K562 (cell line): ENCODE measurements around the gene COL15A1. TPM values are rescaled to one million over a fixed set of nuclear protein-coding genes. Genes with fewer than 3 reads are reported as not detected.

Experiments used
- BCOR ChIP-seq: fragments of 450-650 bp; IDR thresholded peaks from 2 replicates; pipeline ENCODE4 v1.6.1; 2016
- CHAMP1 ChIP-seq: fragments of 450-650 bp; IDR thresholded peaks from 2 replicates; pipeline ENCODE4 v1.6.1; 2016; ENCODE audit warnings: mild to moderate bottlenecking
- CREB1 ChIP-seq, 2 experiments: sonication (generic) in 1 of 2; formaldehyde crosslinking in 1 of 2; IDR thresholded peaks; 2 replicates each; pipeline versions ENCODE4 v1.6.1 to v1.8.0; 2012 to 2022; ENCODE audit warnings: inconsistent platforms in 1 of 2, mild to moderate bottlenecking in 1 of 2, missing genetic modification reagents in 1 of 2, moderate library complexity in 1 of 2
- EWSR1 ChIP-seq: fragments of 450-650 bp; IDR thresholded peaks from 2 replicates; pipeline ENCODE4 v1.6.1; 2018; ENCODE audit warnings: borderline replicate concordance, mild to moderate bottlenecking, low read depth, moderate library complexity; ENCODE audit not compliant: partially characterized antibody
- GTF2F1 ChIP-seq: IDR thresholded peaks from 2 replicates; pipeline ENCODE4 v1.6.1; 2011; ENCODE audit warnings: low read depth, low read length, improper control_type of control experiment
- HDGF ChIP-seq: fragments of 450-650 bp; IDR thresholded peaks from 2 replicates; pipeline ENCODE4 v1.6.1; 2016
- NR2C2 ChIP-seq, 2 experiments: fragments of 200-800 bp in 1 of 2; sonication (Bioruptor generic) in 1 of 2; sonication (generic) in 1 of 2; formaldehyde crosslinking in 1 of 2; IDR thresholded peaks; 2 replicates each; pipeline versions ENCODE4 v1.6.1 to v1.8.0; 2016 to 2022; ENCODE audit warnings: mild to moderate bottlenecking in 1 of 2, missing compliant biosample characterization in 1 of 2, missing genetic modification characterization in 1 of 2, missing genetic modification reagents in 1 of 2
- ZNF444 ChIP-seq: fragments of 250-450 bp; sonication (Bioruptor Pico); IDR thresholded peaks from 2 replicates; pipeline ENCODE4 v1.4.0; 2020; ENCODE audit warnings: mild to moderate bottlenecking, moderate library complexity
- ZNF740 ChIP-seq, 3 experiments: fragments of 200-800 bp in 1 of 3; sonication (Bioruptor generic) in 1 of 3; sonication (generic) in 1 of 3; formaldehyde crosslinking in 1 of 3; IDR thresholded peaks; 2 replicates each; pipeline versions ENCODE4 v1.6.1 to v1.8.0; 2016 to 2022; ENCODE audit warnings: mild to moderate bottlenecking in 2 of 3, missing compliant biosample characterization in 2 of 3, missing genetic modification characterization in 2 of 3, missing genetic modification reagents in 1 of 3
- polyA plus RNA-seq, 8 experiments: library from polyadenylated mRNA; depleted of rRNA in 4 of 8; stranded (reverse) in 5 of 8; unstranded in 3 of 8; fragments of >200 nt; fragmentation: Nextera tagmentation in 2 of 8; fragmentation: Illumina TruSeq in 1 of 8; extraction: Ambion mirVana in 2 of 8; extraction: Trizol in 1 of 8; gene quantifications; 2 replicates each; pipeline versions ENCODE4 v1.2.1 to v1.2.3, GENCODE V29; 2011 to 2014; ENCODE audit warnings: inconsistent platforms in 1 of 8, missing spikeins in 1 of 8
- total RNA-seq, 7 experiments: library from RNA; depleted of rRNA in 6 of 7; stranded (reverse); fragments of >200 nt in 6 of 7; fragmentation: Illumina TruSeq in 2 of 7; extraction: Trizol in 2 of 7; gene quantifications; 2 replicates each; pipeline versions ENCODE4 v1.2.1 to v1.2.3, GENCODE V29; 2011 to 2021; ENCODE audit warnings: low replicate concordance in 1 of 7
- TF ChIP-seq, protein P1 (sequence below): sonication (generic); formaldehyde crosslinking; IDR thresholded peaks from 2 replicates; pipeline ENCODE4 v1.8.0; 2023; ENCODE audit warnings: mild to moderate bottlenecking, missing genetic modification reagents
- TF ChIP-seq, protein P2 (sequence below): fragments of 450-650 bp; formaldehyde crosslinking; IDR thresholded peaks from 2 replicates; pipeline ENCODE4 v1.4.0; 2022; ENCODE audit warnings: missing genetic modification characterization
- TF ChIP-seq, protein P3 (sequence below): fragments of 200-800 bp; sonication (Bioruptor generic); IDR thresholded peaks from 2 replicates; pipeline ENCODE4 v1.6.1; 2016; ENCODE audit warnings: missing genetic modification characterization, missing compliant biosample characterization

COL15A1 gene
- total and polyA plus RNA-seq, 9 of the 15 experiments (the other 6 are each of a cell fraction or from before 2014, with no cell fraction given), result 0.46 to 5.1 (median 2.6) TPM

DNA sequence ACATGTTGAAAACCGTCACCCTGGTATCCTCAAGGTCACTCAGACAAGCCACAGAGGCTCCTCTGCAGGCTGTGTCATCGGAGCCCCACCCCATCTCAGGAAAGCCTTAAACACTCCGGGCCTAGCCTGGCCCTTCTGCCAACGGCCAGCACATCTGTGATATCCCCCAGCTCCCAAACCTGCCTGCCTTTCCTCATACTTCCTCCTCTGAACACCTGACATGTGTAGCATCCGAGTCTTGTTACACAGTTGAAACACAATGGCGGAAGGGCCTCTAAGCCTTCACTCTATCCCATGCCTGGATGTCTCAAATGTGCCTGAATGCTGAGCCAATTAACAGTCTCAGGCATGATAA is 128.3 kb downstream of the COL15A1 start (continued):
- TF ChIP-seq EWSR1 (no peak), ZNF740 (CRISPR knock-in tag; IDR thresholded peaks at IDR 0.05) (no peak), ZNF740 (tag; IDR thresholded peaks at IDR 0.05) (no peak), HDGF (no peak), CREB1 (IDR thresholded peaks at IDR 0.05) (no peak), CREB1 (CRISPR knock-in tag; IDR thresholded peaks at IDR 0.05) (no peak), ZNF444 (no peak), NR2C2 (CRISPR knock-in tag; IDR thresholded peaks at IDR 0.05) (no peak), NR2C2 (tag; IDR thresholded peaks at IDR 0.05) (no peak), BCOR (no peak), GTF2F1 (no peak), CHAMP1 (no peak)
- TF ChIP-seq, protein P1, sequence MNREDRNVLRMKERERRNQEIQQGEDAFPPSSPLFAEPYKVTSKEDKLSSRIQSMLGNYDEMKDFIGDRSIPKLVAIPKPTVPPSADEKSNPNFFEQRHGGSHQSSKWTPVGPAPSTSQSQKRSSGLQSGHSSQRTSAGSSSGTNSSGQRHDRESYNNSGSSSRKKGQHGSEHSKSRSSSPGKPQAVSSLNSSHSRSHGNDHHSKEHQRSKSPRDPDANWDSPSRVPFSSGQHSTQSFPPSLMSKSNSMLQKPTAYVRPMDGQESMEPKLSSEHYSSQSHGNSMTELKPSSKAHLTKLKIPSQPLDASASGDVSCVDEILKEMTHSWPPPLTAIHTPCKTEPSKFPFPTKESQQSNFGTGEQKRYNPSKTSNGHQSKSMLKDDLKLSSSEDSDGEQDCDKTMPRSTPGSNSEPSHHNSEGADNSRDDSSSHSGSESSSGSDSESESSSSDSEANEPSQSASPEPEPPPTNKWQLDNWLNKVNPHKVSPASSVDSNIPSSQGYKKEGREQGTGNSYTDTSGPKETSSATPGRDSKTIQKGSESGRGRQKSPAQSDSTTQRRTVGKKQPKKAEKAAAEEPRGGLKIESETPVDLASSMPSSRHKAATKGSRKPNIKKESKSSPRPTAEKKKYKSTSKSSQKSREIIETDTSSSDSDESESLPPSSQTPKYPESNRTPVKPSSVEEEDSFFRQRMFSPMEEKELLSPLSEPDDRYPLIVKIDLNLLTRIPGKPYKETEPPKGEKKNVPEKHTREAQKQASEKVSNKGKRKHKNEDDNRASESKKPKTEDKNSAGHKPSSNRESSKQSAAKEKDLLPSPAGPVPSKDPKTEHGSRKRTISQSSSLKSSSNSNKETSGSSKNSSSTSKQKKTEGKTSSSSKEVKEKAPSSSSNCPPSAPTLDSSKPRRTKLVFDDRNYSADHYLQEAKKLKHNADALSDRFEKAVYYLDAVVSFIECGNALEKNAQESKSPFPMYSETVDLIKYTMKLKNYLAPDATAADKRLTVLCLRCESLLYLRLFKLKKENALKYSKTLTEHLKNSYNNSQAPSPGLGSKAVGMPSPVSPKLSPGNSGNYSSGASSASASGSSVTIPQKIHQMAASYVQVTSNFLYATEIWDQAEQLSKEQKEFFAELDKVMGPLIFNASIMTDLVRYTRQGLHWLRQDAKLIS (CRISPR knock-in tag), result no peak
- TF ChIP-seq, protein P2, sequence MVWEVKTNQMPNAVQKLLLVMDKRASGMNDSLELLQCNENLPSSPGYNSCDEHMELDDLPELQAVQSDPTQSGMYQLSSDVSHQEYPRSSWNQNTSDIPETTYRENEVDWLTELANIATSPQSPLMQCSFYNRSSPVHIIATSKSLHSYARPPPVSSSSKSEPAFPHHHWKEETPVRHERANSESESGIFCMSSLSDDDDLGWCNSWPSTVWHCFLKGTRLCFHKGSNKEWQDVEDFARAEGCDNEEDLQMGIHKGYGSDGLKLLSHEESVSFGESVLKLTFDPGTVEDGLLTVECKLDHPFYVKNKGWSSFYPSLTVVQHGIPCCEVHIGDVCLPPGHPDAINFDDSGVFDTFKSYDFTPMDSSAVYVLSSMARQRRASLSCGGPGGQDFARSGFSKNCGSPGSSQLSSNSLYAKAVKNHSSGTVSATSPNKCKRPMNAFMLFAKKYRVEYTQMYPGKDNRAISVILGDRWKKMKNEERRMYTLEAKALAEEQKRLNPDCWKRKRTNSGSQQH (CRISPR knock-in tag), result no peak
- TF ChIP-seq, protein P3, sequence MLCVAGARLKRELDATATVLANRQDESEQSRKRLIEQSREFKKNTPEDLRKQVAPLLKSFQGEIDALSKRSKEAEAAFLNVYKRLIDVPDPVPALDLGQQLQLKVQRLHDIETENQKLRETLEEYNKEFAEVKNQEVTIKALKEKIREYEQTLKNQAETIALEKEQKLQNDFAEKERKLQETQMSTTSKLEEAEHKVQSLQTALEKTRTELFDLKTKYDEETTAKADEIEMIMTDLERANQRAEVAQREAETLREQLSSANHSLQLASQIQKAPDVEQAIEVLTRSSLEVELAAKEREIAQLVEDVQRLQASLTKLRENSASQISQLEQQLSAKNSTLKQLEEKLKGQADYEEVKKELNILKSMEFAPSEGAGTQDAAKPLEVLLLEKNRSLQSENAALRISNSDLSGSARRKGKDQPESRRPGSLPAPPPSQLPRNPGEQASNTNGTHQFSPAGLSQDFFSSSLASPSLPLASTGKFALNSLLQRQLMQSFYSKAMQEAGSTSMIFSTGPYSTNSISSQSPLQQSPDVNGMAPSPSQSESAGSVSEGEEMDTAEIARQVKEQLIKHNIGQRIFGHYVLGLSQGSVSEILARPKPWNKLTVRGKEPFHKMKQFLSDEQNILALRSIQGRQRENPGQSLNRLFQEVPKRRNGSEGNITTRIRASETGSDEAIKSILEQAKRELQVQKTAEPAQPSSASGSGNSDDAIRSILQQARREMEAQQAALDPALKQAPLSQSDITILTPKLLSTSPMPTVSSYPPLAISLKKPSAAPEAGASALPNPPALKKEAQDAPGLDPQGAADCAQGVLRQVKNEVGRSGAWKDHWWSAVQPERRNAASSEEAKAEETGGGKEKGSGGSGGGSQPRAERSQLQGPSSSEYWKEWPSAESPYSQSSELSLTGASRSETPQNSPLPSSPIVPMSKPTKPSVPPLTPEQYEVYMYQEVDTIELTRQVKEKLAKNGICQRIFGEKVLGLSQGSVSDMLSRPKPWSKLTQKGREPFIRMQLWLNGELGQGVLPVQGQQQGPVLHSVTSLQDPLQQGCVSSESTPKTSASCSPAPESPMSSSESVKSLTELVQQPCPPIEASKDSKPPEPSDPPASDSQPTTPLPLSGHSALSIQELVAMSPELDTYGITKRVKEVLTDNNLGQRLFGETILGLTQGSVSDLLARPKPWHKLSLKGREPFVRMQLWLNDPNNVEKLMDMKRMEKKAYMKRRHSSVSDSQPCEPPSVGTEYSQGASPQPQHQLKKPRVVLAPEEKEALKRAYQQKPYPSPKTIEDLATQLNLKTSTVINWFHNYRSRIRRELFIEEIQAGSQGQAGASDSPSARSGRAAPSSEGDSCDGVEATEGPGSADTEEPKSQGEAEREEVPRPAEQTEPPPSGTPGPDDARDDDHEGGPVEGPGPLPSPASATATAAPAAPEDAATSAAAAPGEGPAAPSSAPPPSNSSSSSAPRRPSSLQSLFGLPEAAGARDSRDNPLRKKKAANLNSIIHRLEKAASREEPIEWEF (CRISPR knock-in tag), result no peak
